SK-N-SH (cell line): ENCODE measurements around the gene TBC1D5. TPM values are rescaled to one million over a fixed set of nuclear protein-coding genes. Genes with fewer than 3 reads are reported as not detected.

Source experiments
- CTCF ChIA-PET: fragments of 300-600, 350-600 bp; formaldehyde crosslinking; extraction: SDS; loops from one replicate; lab custom pipeline; 2021; lab: Yijun Ruan, JAX
- POLR2A ChIA-PET: fragments of 350-600 bp; sonication (Branson Sonifier 250); formaldehyde crosslinking; extraction: SDS; loops from one replicate; lab custom pipeline; 2020; ENCODE audit warnings: antibody characterized with exemption, inconsistent platforms; lab: Yijun Ruan, JAX
- DNase-seq: peaks from one replicate; pipeline ENCODE4 v3.0.0; 2012
- H2AFZ ChIP-seq: fragments of 200-600 bp; sonication (generic); 2 replicates; pipeline ENCODE4 v1.8.1; 2016; ENCODE audit warnings: antibody characterized with exemption, mild to moderate bottlenecking, low read depth
- H3F3A ChIP-seq: fragments of 200-600 bp; sonication (generic); replicated peaks from 2 replicates; pipeline ENCODE3; 2016; ENCODE audit warnings: antibody characterized with exemption, mild to moderate bottlenecking; ENCODE audit not compliant: insufficient read depth
- H3K27ac ChIP-seq, 2 experiments: fragments of 200-500 bp in 1 of 2; fragments of 200-600 bp in 1 of 2; sonication (Bioruptor generic) in 1 of 2; sonication (generic), shearing (Covaris generic) in 1 of 2; 2 replicates each; pipeline versions ENCODE4 v1.5.1 to v1.6.1; 2014 to 2016; ENCODE audit warnings: low read depth in 2 of 2, inconsistent platforms in 1 of 2, low read length in 1 of 2, mild to moderate bottlenecking in 1 of 2, mixed read lengths in 1 of 2
- H3K27me3 ChIP-seq: fragments of 200-600 bp; sonication (generic), shearing (Covaris generic); 2 replicates; pipeline ENCODE4 v1.6.1; 2016; ENCODE audit warnings: mixed run types; ENCODE audit not compliant: insufficient read depth
- H3K36me3 ChIP-seq, 2 experiments: fragments of 200-500 bp in 1 of 2; fragments of 200-600 bp in 1 of 2; sonication (Bioruptor generic) in 1 of 2; sonication (generic) in 1 of 2; replicated peaks in 1 of 2; 2 replicates each; pipeline versions ENCODE3 to v1.5.1; 2014 to 2016; ENCODE audit warnings: low read length in 1 of 2, mild to moderate bottlenecking in 1 of 2; ENCODE audit not compliant: insufficient read depth in 2 of 2, control insufficient read depth in 1 of 2
- H3K4me1 ChIP-seq, 2 experiments: fragments of 200-500 bp in 1 of 2; fragments of 200-600 bp in 1 of 2; sonication (Bioruptor generic) in 1 of 2; sonication (generic), shearing (Covaris generic) in 1 of 2; 2 replicates each; pipeline versions ENCODE4 v1.5.1 to v1.6.1; 2014 to 2016; ENCODE audit warnings: low read depth in 1 of 2, low read length in 1 of 2, mixed run types in 1 of 2; ENCODE audit not compliant: insufficient read depth in 2 of 2, control insufficient read depth in 1 of 2
- H3K4me2 ChIP-seq: fragments of 200-600 bp; sonication (generic), shearing (Covaris generic); 2 replicates; pipeline ENCODE4 v1.6.1; 2017; ENCODE audit warnings: mixed run types
- H3K4me3 ChIP-seq, 2 experiments: fragments of 200-500 bp in 1 of 2; fragments of 200-600 bp in 1 of 2; sonication (Bioruptor generic) in 1 of 2; sonication (generic), shearing (Covaris generic) in 1 of 2; 2 replicates each; pipeline versions ENCODE4 v1.5.1 to v1.8.1; 2014 to 2016; ENCODE audit warnings: low read depth in 2 of 2, inconsistent platforms in 1 of 2, low read length in 1 of 2, mild to moderate bottlenecking in 1 of 2, mixed read lengths in 1 of 2, moderate library complexity in 1 of 2
- H3K79me2 ChIP-seq: fragments of 200-600 bp; sonication (generic); 2 replicates; pipeline ENCODE4 v1.8.1; 2017; ENCODE audit warnings: mild to moderate bottlenecking; ENCODE audit not compliant: insufficient read depth
- H3K9ac ChIP-seq: fragments of 200-600 bp; sonication (generic); 2 replicates; pipeline ENCODE4 v1.6.1; 2017; ENCODE audit warnings: mixed run types
- H3K9me2 ChIP-seq: fragments of 200-600 bp; sonication (generic); 2 replicates; pipeline ENCODE4 v1.6.1; 2017; ENCODE audit warnings: mixed run types
- H3K9me3 ChIP-seq: fragments of 200-600 bp; sonication (generic); 2 replicates; pipeline ENCODE4 v1.6.1; 2017; ENCODE audit warnings: mixed run types, mild to moderate bottlenecking, moderate library complexity
- H4K20me1 ChIP-seq: fragments of 200-600 bp; sonication (generic); 2 replicates; pipeline ENCODE4 v1.6.1; 2017; ENCODE audit warnings: mild to moderate bottlenecking, mixed run types; ENCODE audit not compliant: insufficient read depth
- FOXM1 ChIP-seq: IDR thresholded peaks from 2 replicates; pipeline ENCODE4 v1.4.0; 2012; ENCODE audit warnings: low read depth, mild to moderate bottlenecking
- GATA2 ChIP-seq: sonication (generic); formaldehyde crosslinking; IDR thresholded peaks from 2 replicates; pipeline ENCODE4 v1.5.0; 2020; ENCODE audit warnings: mild to moderate bottlenecking, missing genetic modification reagents
- JUND ChIP-seq: IDR thresholded peaks from 2 replicates; pipeline ENCODE4 v1.4.0; 2012
- NFIC ChIP-seq: IDR thresholded peaks from 2 replicates; pipeline ENCODE4 v1.4.0; 2012; ENCODE audit warnings: borderline replicate concordance
- POLR2AphosphoS5 ChIP-seq: IDR thresholded peaks from 2 replicates; pipeline ENCODE4 v1.6.1; 2012; ENCODE audit warnings: low read depth, low read length
- RAD21 ChIP-seq: IDR thresholded peaks from 2 replicates; pipeline ENCODE4 v1.6.1; 2012; ENCODE audit warnings: mild to moderate bottlenecking, low read length
- RCOR1 ChIP-seq: fragments of 150-350 bp; IDR thresholded peaks from 2 replicates; pipeline ENCODE4 v1.6.1; 2017; ENCODE audit warnings: antibody characterized with exemption, low read length
- RFX5 ChIP-seq: IDR thresholded peaks from 2 replicates; pipeline ENCODE4 v1.6.1; 2012; ENCODE audit warnings: mild to moderate bottlenecking, improper control_type of control experiment, low read length
- SMC3 ChIP-seq: IDR thresholded peaks from 2 replicates; pipeline ENCODE4 v1.6.1; 2012; ENCODE audit warnings: low read depth, low read length, improper control_type of control experiment
- TAF1 ChIP-seq: IDR thresholded peaks from 2 replicates; pipeline ENCODE4 v1.6.1; 2012; ENCODE audit warnings: low read depth, mild to moderate bottlenecking, low read length, moderate library complexity, borderline replicate concordance
- TCF12 ChIP-seq: IDR thresholded peaks from 2 replicates; pipeline ENCODE4 v1.4.0; 2012
- TEAD4 ChIP-seq: IDR thresholded peaks from 2 replicates; pipeline ENCODE4 v1.4.0; 2012; ENCODE audit warnings: mild to moderate bottlenecking, borderline replicate concordance; ENCODE audit not compliant: insufficient read depth
- YY1 ChIP-seq: IDR thresholded peaks from 2 replicates; pipeline ENCODE4 v1.4.0; 2012; ENCODE audit warnings: low read depth, mild to moderate bottlenecking
- WGBS: methylation state at CpG from one replicate; pipeline ENCODE4 v1.1.6; 2017; ENCODE audit warnings: low lambda C conversion rate; 5-methylcytosine and 5-hydroxymethylcytosine counted together
- polyA plus RNA-seq, 3 experiments: library from polyadenylated mRNA; depleted of rRNA; stranded (reverse); fragments of >200 nt; gene quantifications; 2 replicates each; pipeline ENCODE4 v1.2.3, GENCODE V29; 2012
- TF ChIP-seq, protein P1 (sequence below): fragments of 150-350 bp; IDR thresholded peaks from 2 replicates; pipeline ENCODE4 v1.6.1; 2016; ENCODE audit warnings: mild to moderate bottlenecking, low read depth, low read length
- TF ChIP-seq, protein P2 (sequence below): fragments of 150-350 bp; IDR thresholded peaks from 2 replicates; pipeline ENCODE4 v1.6.1; 2017; ENCODE audit warnings: antibody characterized with exemption, low read length, low read depth, borderline replicate concordance
- TF ChIP-seq, protein P3 (sequence below): IDR thresholded peaks from 2 replicates; pipeline ENCODE4; 2012
- TF ChIP-seq, protein P4 (sequence below): IDR thresholded peaks from 2 replicates; pipeline ENCODE4 v1.4.0; 2012; ENCODE audit warnings: low read depth

Gene TBC1D5
- polyA plus RNA-seq, 1 of the 3 experiments (the other 2 are of a cell fraction): 19.5 TPM

DNA sequence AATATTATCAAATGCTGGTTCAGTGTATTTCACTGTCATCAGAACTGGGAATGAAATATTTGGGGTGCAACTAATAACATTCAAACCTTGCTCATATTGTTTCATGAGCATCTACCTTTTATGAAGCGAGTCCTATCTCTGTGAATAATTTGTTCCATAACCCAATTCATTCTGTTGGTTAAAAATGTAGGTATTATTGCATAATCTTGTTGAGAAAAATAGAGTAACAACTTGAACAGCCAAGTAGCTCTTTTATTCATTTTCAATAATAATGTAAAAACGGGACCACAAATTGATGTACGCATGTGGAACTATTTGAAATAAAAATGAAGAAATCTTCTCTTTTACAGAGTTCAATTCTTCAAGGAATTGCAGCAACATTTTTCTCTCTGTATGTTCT, 30.1 kb upstream of the TBC1D5 start:
- WGBS: 85% methylated on average over 3 of the region's 3 CpGs

DNA sequence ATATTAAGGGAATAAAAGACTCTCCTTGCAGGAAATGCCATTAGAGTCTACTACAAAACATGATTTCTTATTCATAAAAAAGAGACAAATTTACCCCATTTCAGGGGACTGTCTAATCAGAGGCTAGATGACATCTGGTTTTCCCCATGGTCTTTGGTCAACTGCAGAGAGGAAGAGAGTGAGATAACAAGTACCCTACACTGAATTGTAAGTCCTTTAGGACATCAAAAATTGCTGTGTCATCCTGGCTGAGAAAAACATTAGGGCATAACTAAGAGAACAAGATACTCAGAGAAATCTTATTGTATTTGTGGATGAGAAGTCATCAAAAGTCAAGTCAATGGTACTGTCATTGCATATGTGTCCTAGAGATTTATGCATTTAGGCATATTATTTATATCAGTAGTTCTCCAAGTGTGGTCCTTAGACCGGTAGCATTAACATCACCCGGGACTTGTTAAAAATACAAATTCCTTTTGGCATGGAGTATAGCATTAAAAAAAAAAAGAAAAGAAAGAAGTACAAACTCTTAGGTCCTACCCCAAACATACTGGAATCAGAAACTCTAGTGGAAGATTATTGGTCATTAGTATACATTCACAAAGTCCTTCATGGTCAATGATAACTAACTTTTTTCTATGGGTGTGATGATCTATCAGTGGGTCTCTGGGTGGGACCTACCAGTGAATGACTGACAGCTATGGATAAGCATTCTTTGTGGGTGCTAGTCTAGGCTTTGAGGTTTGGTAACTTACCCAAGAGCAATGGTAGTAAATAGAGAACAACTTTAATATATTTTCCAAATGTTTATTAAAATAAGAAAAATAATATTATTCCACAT, 29.0 kb upstream of the TBC1D5 start:
- DNase-seq: no peak
- no peak for TF ChIP-seq RAD21
- CTCF ChIA-PET: no interaction called here
- H4K20me1 ChIP-seq: no peaks in the 10 kb centered on the region
- no peak overlapping the region for H3K27ac ChIP-seq
- no peaks in the 10 kb centered on the region for H3K4me1 ChIP-seq
- H3K9me3 ChIP-seq: no peaks in the 10 kb centered on the region
- 85% methylated on average over 2 of the region's 2 CpGs for WGBS
- H3K36me3 ChIP-seq: no peaks in the 10 kb centered on the region
- H3K9me2 ChIP-seq: no peaks in the 10 kb centered on the region
- POLR2A ChIA-PET: no interaction called here
- H3K79me2 ChIP-seq: no peaks in the 10 kb centered on the region
- H3F3A ChIP-seq: no peaks in the 10 kb centered on the region
- no peak overlapping the region for H2AFZ ChIP-seq
- no peak overlapping the region for H3K4me3 ChIP-seq
- no peaks in the 10 kb centered on the region for H3K27me3 ChIP-seq
- no peak overlapping the region for H3K4me2 ChIP-seq
- no peak overlapping the region for H3K9ac ChIP-seq

More for the DNA sequence above, 30.1 kb upstream of the TBC1D5 start:
- H3F3A ChIP-seq: no peaks in the 10 kb centered on the region
- no peak overlapping the region for H3K9ac ChIP-seq
- TF ChIP-seq NFIC: no peak
- no peak for TF ChIP-seq JUND
- TF ChIP-seq, protein P1, sequence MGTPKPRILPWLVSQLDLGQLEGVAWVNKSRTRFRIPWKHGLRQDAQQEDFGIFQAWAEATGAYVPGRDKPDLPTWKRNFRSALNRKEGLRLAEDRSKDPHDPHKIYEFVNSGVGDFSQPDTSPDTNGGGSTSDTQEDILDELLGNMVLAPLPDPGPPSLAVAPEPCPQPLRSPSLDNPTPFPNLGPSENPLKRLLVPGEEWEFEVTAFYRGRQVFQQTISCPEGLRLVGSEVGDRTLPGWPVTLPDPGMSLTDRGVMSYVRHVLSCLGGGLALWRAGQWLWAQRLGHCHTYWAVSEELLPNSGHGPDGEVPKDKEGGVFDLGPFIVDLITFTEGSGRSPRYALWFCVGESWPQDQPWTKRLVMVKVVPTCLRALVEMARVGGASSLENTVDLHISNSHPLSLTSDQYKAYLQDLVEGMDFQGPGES: no peak
- no peak for TF ChIP-seq RFX5
- TF ChIP-seq, protein P2, sequence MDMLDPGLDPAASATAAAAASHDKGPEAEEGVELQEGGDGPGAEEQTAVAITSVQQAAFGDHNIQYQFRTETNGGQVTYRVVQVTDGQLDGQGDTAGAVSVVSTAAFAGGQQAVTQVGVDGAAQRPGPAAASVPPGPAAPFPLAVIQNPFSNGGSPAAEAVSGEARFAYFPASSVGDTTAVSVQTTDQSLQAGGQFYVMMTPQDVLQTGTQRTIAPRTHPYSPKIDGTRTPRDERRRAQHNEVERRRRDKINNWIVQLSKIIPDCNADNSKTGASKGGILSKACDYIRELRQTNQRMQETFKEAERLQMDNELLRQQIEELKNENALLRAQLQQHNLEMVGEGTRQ: no peak
- no peak for TF ChIP-seq POLR2AphosphoS5
- TF ChIP-seq TAF1: no peak
- no peak for TF ChIP-seq TCF12
- no peak for TF ChIP-seq RAD21
- no peak for TF ChIP-seq YY1
- TF ChIP-seq, protein P3, sequence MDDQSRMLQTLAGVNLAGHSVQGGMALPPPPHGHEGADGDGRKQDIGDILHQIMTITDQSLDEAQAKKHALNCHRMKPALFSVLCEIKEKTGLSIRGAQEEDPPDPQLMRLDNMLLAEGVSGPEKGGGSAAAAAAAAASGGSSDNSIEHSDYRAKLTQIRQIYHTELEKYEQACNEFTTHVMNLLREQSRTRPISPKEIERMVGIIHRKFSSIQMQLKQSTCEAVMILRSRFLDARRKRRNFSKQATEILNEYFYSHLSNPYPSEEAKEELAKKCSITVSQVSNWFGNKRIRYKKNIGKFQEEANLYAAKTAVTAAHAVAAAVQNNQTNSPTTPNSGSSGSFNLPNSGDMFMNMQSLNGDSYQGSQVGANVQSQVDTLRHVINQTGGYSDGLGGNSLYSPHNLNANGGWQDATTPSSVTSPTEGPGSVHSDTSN: no peak
- TF ChIP-seq SMC3: no peak
- TF ChIP-seq TEAD4: no peak
- TF ChIP-seq RCOR1: no peak
- TF ChIP-seq GATA2 (CRISPR knock-in tag): no peak
- TF ChIP-seq, protein P4, sequence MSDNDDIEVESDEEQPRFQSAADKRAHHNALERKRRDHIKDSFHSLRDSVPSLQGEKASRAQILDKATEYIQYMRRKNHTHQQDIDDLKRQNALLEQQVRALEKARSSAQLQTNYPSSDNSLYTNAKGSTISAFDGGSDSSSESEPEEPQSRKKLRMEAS: no peak
- TF ChIP-seq FOXM1: no peak
- POLR2A ChIA-PET: no interaction called here
- H3K27me3 ChIP-seq: no peaks in the 10 kb centered on the region
- no peaks in the 10 kb centered on the region for H4K20me1 ChIP-seq
- H3K9me2 ChIP-seq: no peaks in the 10 kb centered on the region
- no peak for DNase-seq
- no peak overlapping the region for H3K4me2 ChIP-seq
- CTCF ChIA-PET: interaction anchor here (0.7 kb wide), 1 partner anchor 467 kb away, joined by 4 read pairs; no protein-coding TSS in a partner anchor
- H3K4me3 ChIP-seq: no peak overlapping the region
- no peaks in the 10 kb centered on the region for H3K79me2 ChIP-seq
- no peaks in the 10 kb centered on the region for H3K4me1 ChIP-seq
- H2AFZ ChIP-seq: no peak overlapping the region
- H3K9me3 ChIP-seq: no peaks in the 10 kb centered on the region
- no peaks in the 10 kb centered on the region for H3K36me3 ChIP-seq
- no peak overlapping the region for H3K27ac ChIP-seq
